SU-DHL-6 (cell line): ENCODE measurements around the gene SRGAP3.

Experiments used
- H2AFZ ChIP-seq: fragments of 200-600 bp; sonication (generic); 2 replicates; pipeline ENCODE4 v1.6.1; 2014; ENCODE audit warnings: low read depth, mild to moderate bottlenecking, moderate library complexity, mixed read lengths, antibody characterized with exemption, low read length; ENCODE audit not compliant: severe bottlenecking
- H3F3A ChIP-seq: fragments of 200-600 bp; shearing (Covaris generic); 2 replicates; pipeline ENCODE4 v1.6.0; 2016; ENCODE audit warnings: antibody characterized with exemption, mild to moderate bottlenecking; ENCODE audit not compliant: insufficient read depth
- H3K27ac ChIP-seq: fragments of 200-600 bp; sonication (generic); 2 replicates; pipeline ENCODE4 v1.5.1; 2016; ENCODE audit warnings: low read depth, mild to moderate bottlenecking, low read length, moderate library complexity, mixed read lengths
- H3K27me3 ChIP-seq: fragments of 200-600 bp; sonication (generic), shearing (Covaris generic); 2 replicates; pipeline ENCODE4 v1.6.0; 2014; ENCODE audit warnings: mild to moderate bottlenecking, low read length
- H3K36me3 ChIP-seq: fragments of 200-600 bp; sonication (generic); 2 replicates; pipeline ENCODE4 v1.6.1; 2014; ENCODE audit warnings: mild to moderate bottlenecking, low read length, mixed read lengths
- H3K4me2 ChIP-seq: fragments of 300-600, 200-600 bp; shearing (Covaris generic), sonication (generic); 2 replicates; pipeline ENCODE4 v1.6.0; 2014; ENCODE audit warnings: low read length, low read depth, mild to moderate bottlenecking; ENCODE audit not compliant: poor library complexity, severe bottlenecking
- H3K4me3 ChIP-seq: fragments of 200-600 bp; sonication (generic); 2 replicates; pipeline ENCODE4 v1.5.1; 2014; ENCODE audit warnings: antibody characterized with exemption, low read length, mild to moderate bottlenecking, mixed read lengths; ENCODE audit not compliant: insufficient read depth, poor library complexity, severe bottlenecking
- H3K79me2 ChIP-seq: fragments of 200-600 bp; sonication (generic); 2 replicates; pipeline ENCODE4 v1.6.1; 2014; ENCODE audit warnings: mild to moderate bottlenecking, low read length, moderate library complexity; ENCODE audit not compliant: insufficient read depth
- H3K9ac ChIP-seq: fragments of 200-600 bp; sonication (generic); 2 replicates; pipeline ENCODE4 v1.7.0; 2014; ENCODE audit warnings: mild to moderate bottlenecking, low read length
- H3K9me2 ChIP-seq: fragments of 200-600 bp; sonication (generic); replicated peaks from 2 replicates; pipeline ENCODE4 v1.6.1; 2014; ENCODE audit warnings: low read length; ENCODE audit not compliant: insufficient read depth
- H3K9me3 ChIP-seq: fragments of 200-600 bp; sonication (generic); 2 replicates; pipeline ENCODE4 v1.6.1; 2014; ENCODE audit warnings: low read length, mixed read lengths; ENCODE audit not compliant: insufficient read depth
- H4K20me1 ChIP-seq: fragments of 200-600 bp; sonication (generic); 2 replicates; pipeline ENCODE4 v1.6.1; 2014; ENCODE audit warnings: low read depth, mild to moderate bottlenecking, antibody characterized with exemption, low read length, moderate library complexity, mixed read lengths
- CTCF ChIP-seq: fragments of 200-600 bp; sonication (generic); IDR thresholded peaks from one replicate; pipeline ENCODE4 v1.5.1; 2017; ENCODE audit warnings: antibody characterized with exemption, mild to moderate bottlenecking, low read length, moderate library complexity; ENCODE audit not compliant: insufficient read depth, poor library complexity, severe bottlenecking
- EZH2phosphoT487 ChIP-seq: fragments of 200-600 bp; sonication (generic), shearing (Covaris generic); conservative IDR thresholded peaks from 2 replicates; pipeline ENCODE4 v1.6.1; 2018; ENCODE audit warnings: mild to moderate bottlenecking, antibody characterized with exemption, low read length, moderate library complexity, mixed read lengths

Gene SRGAP3

GRCh38 chr3:9141928-9142289, 107.5 kb downstream of the SRGAP3 start:
- H3K4me2 ChIP-seq = no peak overlapping the region
- no peaks in the 10 kb centered on the region for H3K9me2 ChIP-seq
- no peak overlapping the region for H3K4me3 ChIP-seq
- H3K9ac ChIP-seq = no peak overlapping the region
- peaks cover 6% of the 10 kb centered on the region; the same call in 1 of the 2 replicates for H3K9me3 ChIP-seq
- no peaks in the 10 kb centered on the region for H3F3A ChIP-seq
- H3K79me2 ChIP-seq = no peaks in the 10 kb centered on the region
- H3K27ac ChIP-seq = no peak overlapping the region
- no peak for TF ChIP-seq CTCF
- no peak for TF ChIP-seq EZH2phosphoT487
- H3K27me3 ChIP-seq = no peaks in the 10 kb centered on the region
- no peaks in the 10 kb centered on the region for H3K36me3 ChIP-seq
- no peak overlapping the region for H2AFZ ChIP-seq
- H4K20me1 ChIP-seq = no peaks in the 10 kb centered on the region

GRCh38 chr3:9139366-9139765, 110.1 kb downstream of the SRGAP3 start:
- Histone ChIP-seq H3K9ac (no peak overlapping the region), H3K79me2 (no peaks in the 10 kb centered on the region), H3K9me3 (peaks cover 3% of the 10 kb centered on the region; the same call in 1 of the 2 replicates), H3K36me3 (no peaks in the 10 kb centered on the region), H2AFZ (no peak overlapping the region), H3K4me2 (no peak overlapping the region), H3K27me3 (no peaks in the 10 kb centered on the region), H3F3A (no peaks in the 10 kb centered on the region), H3K9me2 (no peaks in the 10 kb centered on the region), H3K27ac (no peak overlapping the region), H3K4me3 (no peak overlapping the region), H4K20me1 (no peaks in the 10 kb centered on the region)
- TF ChIP-seq EZH2phosphoT487 (no peak), CTCF (no peak)

- Histone ChIP-seq H3K4me3 (no peak overlapping the region), H3K36me3 (no peaks in the 10 kb centered on the region), H2AFZ (no peak overlapping the region), H3K9me3 (no peaks in the 10 kb centered on the region), H4K20me1 (no peaks in the 10 kb centered on the region), H3K9ac (no peak overlapping the region), H3F3A (no peaks in the 10 kb centered on the region), H3K4me2 (no peak overlapping the region), H3K79me2 (no peaks in the 10 kb centered on the region), H3K27ac (no peak overlapping the region), H3K27me3 (no peaks in the 10 kb centered on the region), H3K9me2 (no peaks in the 10 kb centered on the region)
- TF ChIP-seq EZH2phosphoT487 (no peak), CTCF (no peak)
Measured at GRCh38 chr3:9137676-9138075, 111.8 kb downstream of the SRGAP3 start.
